K562 (cell line): ENCODE data around the gene SAA2. TPM values are rescaled to one million over a fixed set of nuclear protein-coding genes. Genes with fewer than 3 reads are reported as not detected.

ENCODE experiments used
- ATAC-seq: fragments of 200-7000 bp; cut with Tn5 transposase; 3 replicates; pipeline ENCODE4 v1.9.1; 2020; ENCODE audit warnings: moderate library complexity
- BruUV-seq: library from RNA; stranded (reverse); fragments of 400-500 nt; replicated peaks from 2 replicates; lab custom pipeline; 2021; lab: Mats Ljungman, UMichigan
- CTCF ChIA-PET: fragments of 300-600 bp; formaldehyde crosslinking; extraction: SDS; loops from one replicate; lab custom pipeline; 2021; ENCODE audit warnings: low intra/inter-chr PET ratio; lab: Yijun Ruan, JAX
- POLR2A ChIA-PET: fragments of 300-600, 350-650 bp; sonication (Branson Sonifier 250); formaldehyde crosslinking; extraction: SDS; loops from one replicate; lab custom pipeline; 2021; ENCODE audit warnings: antibody characterized with exemption, inconsistent platforms; lab: Yijun Ruan, JAX
- DNase-seq, 4 experiments: peaks; one replicate each; pipeline versions ENCODE4 v3.0.0 to v3.0.0-alpha.2; 2011 to 2018; ENCODE audit warnings: low spot score in 3 of 4, mixed read lengths in 3 of 4; ENCODE audit errors: extremely low read depth in 1 of 4
- FAIRE-seq: peaks from 2 replicates; lab custom pipeline; 2011; peaks lifted over from hg19 to GRCh38; lab: Jason Lieb, UNC
- H2AFZ ChIP-seq: 2 replicates; pipeline ENCODE4 v1.6.0; 2011; ENCODE audit warnings: low read depth, low read length, control low read depth, inconsistent platforms
- H3K27ac ChIP-seq: fragments of 200-600 bp; 3 replicates; pipeline ENCODE4 v1.8.0; 2011; ENCODE audit warnings: low read depth, mild to moderate bottlenecking, control low read depth, inconsistent platforms, low read length, moderate library complexity, mixed read lengths; ENCODE audit errors: extremely low read depth
- H3K27me3 ChIP-seq, 2 experiments: fragments of 300-600 bp in 1 of 2; 2 replicates in 1 of 2; 3 replicates in 1 of 2; pipeline versions ENCODE4 v1.6.0 to v1.8.0; 2011; ENCODE audit warnings: inconsistent platforms in 2 of 2, low read length in 2 of 2, mild to moderate bottlenecking in 1 of 2, mixed read lengths in 1 of 2, moderate library complexity in 1 of 2; ENCODE audit not compliant: control insufficient read depth in 2 of 2, insufficient read depth in 2 of 2
- H3K36me3 ChIP-seq: fragments of 300-600 bp; 3 replicates; pipeline ENCODE4 v1.8.0; 2011; ENCODE audit warnings: mild to moderate bottlenecking, low read length, inconsistent platforms; ENCODE audit not compliant: control insufficient read depth, insufficient read depth
- H3K4me1 ChIP-seq, 2 experiments: fragments of 200-600 bp in 1 of 2; replicated peaks in 1 of 2; 2 replicates in 1 of 2; 3 replicates in 1 of 2; pipeline versions ENCODE4 v1.5.1 to v1.8.0; 2011; ENCODE audit warnings: inconsistent platforms in 2 of 2, low read length in 2 of 2, mild to moderate bottlenecking in 1 of 2, mixed read lengths in 1 of 2, moderate library complexity in 1 of 2; ENCODE audit not compliant: control insufficient read depth in 2 of 2, insufficient read depth in 2 of 2
- H3K4me2 ChIP-seq: 2 replicates; pipeline ENCODE4 v1.6.1; 2011; ENCODE audit warnings: low read length, control low read depth, inconsistent platforms, mixed read lengths; ENCODE audit not compliant: insufficient read depth
- H3K4me3 ChIP-seq: fragments of 200-600 bp; sonication (generic), shearing (Covaris generic); 2 replicates; pipeline ENCODE4 v1.5.1; 2016; ENCODE audit warnings: control low read depth, inconsistent platforms
- H3K79me2 ChIP-seq: fragments of 200-600 bp; 3 replicates; pipeline ENCODE4 v1.8.0; 2011; ENCODE audit warnings: low read length, inconsistent platforms; ENCODE audit not compliant: control insufficient read depth, insufficient read depth
- H3K9ac ChIP-seq, 2 experiments: 2 replicates each; pipeline versions ENCODE4 v1.6.0 to v1.6.1; 2011; ENCODE audit warnings: low read depth in 2 of 2, low read length in 2 of 2, control low read depth in 1 of 2, inconsistent platforms in 1 of 2, mild to moderate bottlenecking in 1 of 2, mixed read lengths in 1 of 2; ENCODE audit not compliant: insufficient read depth in 1 of 2
- H3K9me1 ChIP-seq: one replicate; pipeline ENCODE4 v1.6.0; 2011; ENCODE audit warnings: inconsistent platforms, mild to moderate bottlenecking, low read length, moderate library complexity; ENCODE audit not compliant: control insufficient read depth, insufficient read depth
- H3K9me3 ChIP-seq: replicated peaks from 2 replicates; pipeline ENCODE4 v1.5.1; 2011; ENCODE audit warnings: low read depth, low read length, inconsistent platforms; ENCODE audit not compliant: control insufficient read depth, insufficient read depth
- H4K20me1 ChIP-seq: replicated peaks from 2 replicates; pipeline ENCODE4 v1.6.1; 2011; ENCODE audit warnings: low read length, inconsistent platforms, mixed read lengths; ENCODE audit not compliant: control insufficient read depth, insufficient read depth
- CC2D1A ChIP-seq: fragments of 450-650 bp; IDR thresholded peaks from 2 replicates; pipeline ENCODE4 v1.6.1; 2017; ENCODE audit warnings: mild to moderate bottlenecking
- FOXA1 ChIP-seq: fragments of 450-650 bp; IDR thresholded peaks from 2 replicates; pipeline ENCODE4 v1.6.1; 2016; ENCODE audit warnings: mild to moderate bottlenecking, borderline replicate concordance
- IFI16 ChIP-seq: fragments of 250-450 bp; sonication (Bioruptor Pico); IDR thresholded peaks from 2 replicates; pipeline ENCODE4 v2.1.2; 2022; ENCODE audit warnings: mild to moderate bottlenecking, inconsistent platforms
- KDM1A ChIP-seq, 2 experiments: fragments of 450-650 bp; IDR thresholded peaks; 2 replicates each; pipeline ENCODE4 v1.6.1; 2016; ENCODE audit warnings: mild to moderate bottlenecking in 2 of 2
- NFIC ChIP-seq: fragments of 450-650 bp; IDR thresholded peaks from 2 replicates; pipeline ENCODE4 v1.6.1; 2017; ENCODE audit warnings: mild to moderate bottlenecking, inconsistent platforms
- PHB2 ChIP-seq: fragments of 450-650 bp; IDR thresholded peaks from 2 replicates; pipeline ENCODE4 v1.6.1; 2017; ENCODE audit warnings: low read depth
- TGIF2 ChIP-seq: sonication (generic); formaldehyde crosslinking; IDR thresholded peaks from 2 replicates; pipeline ENCODE4 v1.8.1; 2022; ENCODE audit warnings: mild to moderate bottlenecking, missing genetic modification reagents, moderate library complexity
- U2AF2 ChIP-seq: fragments of 200-400 bp; formaldehyde crosslinking; optimal IDR thresholded peaks from 2 replicates; pipeline ENCODE3; 2017; ENCODE audit warnings: low read depth, mild to moderate bottlenecking, low read length
- XRCC3 ChIP-seq: fragments of 450-650 bp; IDR thresholded peaks from 2 replicates; pipeline ENCODE4 v1.6.1; 2017; ENCODE audit warnings: mild to moderate bottlenecking, moderate library complexity
- XRCC4 ChIP-seq: IDR thresholded peaks from one replicate; pipeline ENCODE4 v1.6.1; 2011; ENCODE audit not compliant: insufficient read depth, insufficient read length; ENCODE audit errors: extremely low read depth
- ZNF143 ChIP-seq: sonication (generic); formaldehyde crosslinking; IDR thresholded peaks from 2 replicates; pipeline ENCODE4 v1.9.0; 2022; ENCODE audit warnings: mild to moderate bottlenecking, missing genetic modification reagents
- WGBS: fragments of 100-300 bp; shearing (Covaris generic); methylation state at CpG from one replicate; pipeline ENCODE4 v1.1.6; 2016; ENCODE audit warnings: low coverage, mixed read lengths; ENCODE audit not compliant: insufficient coverage; ENCODE audit errors: missing lambda C conversion rate; 5-methylcytosine and 5-hydroxymethylcytosine counted together
- in situ Hi-C: fragments of 300-500 bp; cut with MboI; formaldehyde crosslinking; loops from 4 replicates; pipeline ENCODE4 v1.15.0; 2018; ENCODE audit warnings: inconsistent platforms, mixed read lengths
- intact Hi-C: fragments of 100-400 bp; cut with micrococcal nuclease; formaldehyde crosslinking; loops from 2 replicates; pipeline ENCODE4 v1.14.2; 2022
- polyA plus RNA-seq, 8 experiments: library from polyadenylated mRNA; depleted of rRNA in 4 of 8; stranded (reverse) in 5 of 8; unstranded in 3 of 8; fragments of >200 nt; fragmentation: Nextera tagmentation in 2 of 8; fragmentation: Illumina TruSeq in 1 of 8; extraction: Ambion mirVana in 2 of 8; extraction: Trizol in 1 of 8; gene quantifications; 2 replicates each; pipeline versions ENCODE4 v1.2.1 to v1.2.3, GENCODE V29; 2011 to 2014; ENCODE audit warnings: inconsistent platforms in 1 of 8, missing spikeins in 1 of 8
- total RNA-seq, 7 experiments: library from RNA; depleted of rRNA in 6 of 7; stranded (reverse); fragments of >200 nt in 6 of 7; fragmentation: Illumina TruSeq in 2 of 7; extraction: Trizol in 2 of 7; gene quantifications; 2 replicates each; pipeline versions ENCODE4 v1.2.1 to v1.2.3, GENCODE V29; 2011 to 2021; ENCODE audit warnings: low replicate concordance in 1 of 7
- TF ChIP-seq, protein P1 (sequence below), 2 experiments: fragments of 150-350 bp in 1 of 2; IDR thresholded peaks; 2 replicates each; pipeline ENCODE4 v1.6.1; 2012 to 2016; ENCODE audit warnings: low read depth in 2 of 2, low read length in 2 of 2, mild to moderate bottlenecking in 1 of 2, moderate library complexity in 1 of 2

The SAA2 gene
- total and polyA plus RNA-seq, 9 of the 15 experiments (the other 6 are each of a cell fraction or from before 2014, with no cell fraction given): 4.6 TPM; not detected in 8

GRCh38 chr11:18288911-18289310, 40.4 kb upstream of the SAA2 start:
- H3K9me1 ChIP-seq: no peaks in the 10 kb centered on the region
- ChIA-PET POLR2A (interaction anchor here (0.9 to 1.0 kb wide), 2 partner anchors 11 to 15 kb away, joined by 3 read pairs; no protein-coding TSS in a partner anchor), CTCF (no interaction called here)
- no peak overlapping the region for H3K4me2 ChIP-seq
- no TSS peak for BruUV-seq
- H3K36me3 ChIP-seq: peaks cover 88% of the 10 kb centered on the region
- FAIRE-seq (no peak), DNase-seq (no peak)
- no peak overlapping the region for H3K9ac ChIP-seq
- no peak overlapping the region for H3K27ac ChIP-seq
- H3K9me3 ChIP-seq: no peaks in the 10 kb centered on the region
- H2AFZ ChIP-seq: no peak overlapping the region
- no peaks in the 10 kb centered on the region for H3K79me2 ChIP-seq
- WGBS: 100% methylated on average over 4 of the region's 4 CpGs
- intact Hi-C loops: no loop called here
- H3K4me1 ChIP-seq: no peaks in the 10 kb centered on the region
- H3K4me3 ChIP-seq: no peak overlapping the region
- no peak for TF ChIP-seq PHB2
- no peak for TF ChIP-seq NFIC
- TF ChIP-seq, protein P1, sequence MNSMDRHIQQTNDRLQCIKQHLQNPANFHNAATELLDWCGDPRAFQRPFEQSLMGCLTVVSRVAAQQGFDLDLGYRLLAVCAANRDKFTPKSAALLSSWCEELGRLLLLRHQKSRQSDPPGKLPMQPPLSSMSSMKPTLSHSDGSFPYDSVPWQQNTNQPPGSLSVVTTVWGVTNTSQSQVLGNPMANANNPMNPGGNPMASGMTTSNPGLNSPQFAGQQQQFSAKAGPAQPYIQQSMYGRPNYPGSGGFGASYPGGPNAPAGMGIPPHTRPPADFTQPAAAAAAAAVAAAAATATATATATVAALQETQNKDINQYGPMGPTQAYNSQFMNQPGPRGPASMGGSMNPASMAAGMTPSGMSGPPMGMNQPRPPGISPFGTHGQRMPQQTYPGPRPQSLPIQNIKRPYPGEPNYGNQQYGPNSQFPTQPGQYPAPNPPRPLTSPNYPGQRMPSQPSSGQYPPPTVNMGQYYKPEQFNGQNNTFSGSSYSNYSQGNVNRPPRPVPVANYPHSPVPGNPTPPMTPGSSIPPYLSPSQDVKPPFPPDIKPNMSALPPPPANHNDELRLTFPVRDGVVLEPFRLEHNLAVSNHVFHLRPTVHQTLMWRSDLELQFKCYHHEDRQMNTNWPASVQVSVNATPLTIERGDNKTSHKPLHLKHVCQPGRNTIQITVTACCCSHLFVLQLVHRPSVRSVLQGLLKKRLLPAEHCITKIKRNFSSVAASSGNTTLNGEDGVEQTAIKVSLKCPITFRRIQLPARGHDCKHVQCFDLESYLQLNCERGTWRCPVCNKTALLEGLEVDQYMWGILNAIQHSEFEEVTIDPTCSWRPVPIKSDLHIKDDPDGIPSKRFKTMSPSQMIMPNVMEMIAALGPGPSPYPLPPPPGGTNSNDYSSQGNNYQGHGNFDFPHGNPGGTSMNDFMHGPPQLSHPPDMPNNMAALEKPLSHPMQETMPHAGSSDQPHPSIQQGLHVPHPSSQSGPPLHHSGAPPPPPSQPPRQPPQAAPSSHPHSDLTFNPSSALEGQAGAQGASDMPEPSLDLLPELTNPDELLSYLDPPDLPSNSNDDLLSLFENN (IDR thresholded peaks at IDR 0.05; ENCODE audit: low read depth in 2 of 2, low read length in 2 of 2): no peak
- no peak for TF ChIP-seq KDM1A (IDR thresholded peaks at IDR 0.05)
- no peak for TF ChIP-seq XRCC3
- TF ChIP-seq CC2D1A: no peak
- no peak for TF ChIP-seq ZNF143
- no peak for TF ChIP-seq FOXA1
- no peak for TF ChIP-seq U2AF2
- TF ChIP-seq TGIF2 (CRISPR knock-in tag): no peak
- no peak for TF ChIP-seq XRCC4
- TF ChIP-seq IFI16 (CRISPR knock-in tag): no peak
- TF ChIP-seq, all 486 proteins: peak for 0
- in situ Hi-C loops: no loop called here
- Histone ChIP-seq H4K20me1 (no peaks in the 10 kb centered on the region), H3K27me3 (no peaks in the 10 kb centered on the region)
- ATAC-seq: no peak
